BJ (cell line): ENCODE results near the gene MGAT3. TPM values are rescaled to one million over a fixed set of nuclear protein-coding genes. Genes with fewer than 3 reads are reported as not detected.

ENCODE experiments used
- CTCF ChIA-PET: fragments of 350-600 bp; formaldehyde crosslinking; extraction: SDS; loops from one replicate; lab custom pipeline; 2021; ENCODE audit warnings: antibody characterized with exemption, inconsistent platforms; lab: Yijun Ruan, JAX
- POLR2A ChIA-PET: fragments of 300-600 bp; sonication (Branson Sonifier 250); formaldehyde crosslinking; extraction: SDS; loops from one replicate; lab custom pipeline; 2021; ENCODE audit warnings: antibody characterized with exemption; lab: Charles Lee
- DNase-seq: peaks from one replicate; pipeline ENCODE4 v3.0.0-alpha.2; 2011; ENCODE audit warnings: low read depth
- H3K27me3 ChIP-seq: 2 replicates; pipeline ENCODE4 v1.6.0; 2011; ENCODE audit warnings: low read length; ENCODE audit not compliant: control insufficient read depth, insufficient read depth
- H3K36me3 ChIP-seq: 2 replicates; pipeline ENCODE4 v1.5.1; 2011; ENCODE audit warnings: low read length; ENCODE audit not compliant: control insufficient read depth, insufficient read depth
- H3K4me3 ChIP-seq: 2 replicates; pipeline ENCODE4 v1.5.1; 2011; ENCODE audit warnings: low read depth, mild to moderate bottlenecking, control low read depth, low read length
- polyA plus RNA-seq: library from polyadenylated mRNA; depleted of rRNA; stranded (reverse); fragments of >200 nt; gene quantifications from 2 replicates; pipeline ENCODE4 v1.2.3, GENCODE V29; 2011
- TF ChIP-seq, protein P1 (sequence below): IDR thresholded peaks from 2 replicates; pipeline ENCODE4 v1.5.1; 2011; ENCODE audit warnings: low read depth, mild to moderate bottlenecking, control low read depth, inconsistent platforms, low read length, moderate library complexity; ENCODE audit not compliant: insufficient read depth

The MGAT3 gene
- polyA plus RNA-seq, 1 experiment, result 0.53 TPM

DNA sequence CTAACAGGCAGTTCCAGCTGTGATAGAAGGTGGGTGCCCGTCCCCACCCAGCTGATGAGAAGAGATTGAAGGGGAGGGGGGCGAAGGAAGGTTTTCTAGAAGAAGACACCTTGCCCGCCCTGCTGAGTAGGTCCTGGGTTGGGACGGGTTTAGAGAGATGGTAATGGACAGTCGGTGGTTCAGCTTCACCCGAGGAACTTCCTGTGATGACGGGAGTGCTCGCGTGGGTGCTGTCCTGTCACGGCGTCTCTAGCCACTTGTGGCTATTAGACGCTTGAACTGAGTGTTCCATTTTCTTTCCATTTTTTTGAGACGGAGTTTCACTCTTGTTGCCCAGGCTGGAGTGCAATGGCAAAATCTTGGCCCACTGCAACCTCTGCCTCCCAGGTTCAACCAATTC, 27.6 kb upstream of the MGAT3 start:
- DNase-seq, result no peak
- H3K4me3 ChIP-seq, result no peak overlapping the region
- TF ChIP-seq, protein P1, sequence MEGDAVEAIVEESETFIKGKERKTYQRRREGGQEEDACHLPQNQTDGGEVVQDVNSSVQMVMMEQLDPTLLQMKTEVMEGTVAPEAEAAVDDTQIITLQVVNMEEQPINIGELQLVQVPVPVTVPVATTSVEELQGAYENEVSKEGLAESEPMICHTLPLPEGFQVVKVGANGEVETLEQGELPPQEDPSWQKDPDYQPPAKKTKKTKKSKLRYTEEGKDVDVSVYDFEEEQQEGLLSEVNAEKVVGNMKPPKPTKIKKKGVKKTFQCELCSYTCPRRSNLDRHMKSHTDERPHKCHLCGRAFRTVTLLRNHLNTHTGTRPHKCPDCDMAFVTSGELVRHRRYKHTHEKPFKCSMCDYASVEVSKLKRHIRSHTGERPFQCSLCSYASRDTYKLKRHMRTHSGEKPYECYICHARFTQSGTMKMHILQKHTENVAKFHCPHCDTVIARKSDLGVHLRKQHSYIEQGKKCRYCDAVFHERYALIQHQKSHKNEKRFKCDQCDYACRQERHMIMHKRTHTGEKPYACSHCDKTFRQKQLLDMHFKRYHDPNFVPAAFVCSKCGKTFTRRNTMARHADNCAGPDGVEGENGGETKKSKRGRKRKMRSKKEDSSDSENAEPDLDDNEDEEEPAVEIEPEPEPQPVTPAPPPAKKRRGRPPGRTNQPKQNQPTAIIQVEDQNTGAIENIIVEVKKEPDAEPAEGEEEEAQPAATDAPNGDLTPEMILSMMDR, result no peak
- ChIA-PET CTCF (interaction anchor here (0.7 to 1.4 kb wide), 2 partner anchors 8 to 86 kb away, joined by 3 to 4 read pairs; no protein-coding TSS in a partner anchor), POLR2A (no interaction called here)
- H3K27me3 ChIP-seq, result no peaks in the 10 kb centered on the region
- peaks cover 34% of the 10 kb centered on the region for H3K36me3 ChIP-seq

DNA sequence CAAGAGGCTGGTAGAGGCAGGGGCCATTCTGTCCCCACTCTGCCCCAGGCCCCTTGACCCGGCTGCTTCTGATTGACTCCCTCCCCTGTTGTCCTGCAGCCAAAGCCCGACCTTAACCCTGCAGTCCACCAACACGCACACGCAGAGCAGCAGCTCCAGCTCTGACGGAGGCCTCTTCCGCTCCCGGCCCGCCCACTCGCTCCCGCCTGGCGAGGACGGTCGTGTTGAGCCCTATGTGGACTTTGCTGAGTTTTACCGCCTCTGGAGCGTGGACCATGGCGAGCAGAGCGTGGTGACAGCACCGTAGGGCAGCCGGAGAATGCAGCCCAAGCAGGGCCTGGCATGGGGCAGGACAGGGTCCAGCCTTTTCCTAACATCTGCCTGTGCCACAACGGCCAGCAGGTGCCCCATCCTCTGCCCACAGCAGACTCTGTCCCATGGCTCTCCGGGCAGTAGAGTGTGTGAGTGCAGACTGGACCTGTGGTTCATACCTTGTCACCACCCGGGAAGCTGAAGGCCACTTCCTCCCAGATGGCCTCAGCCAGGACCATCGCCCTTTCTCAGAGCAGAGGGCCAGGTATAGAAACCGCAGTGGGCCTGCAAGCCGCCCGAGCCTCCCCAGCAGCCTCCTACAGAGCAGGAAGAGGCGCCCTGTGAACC, 26.8 kb upstream of the MGAT3 start:
- Histone ChIP-seq H3K27me3 (no peaks in the 10 kb centered on the region), H3K4me3 (no peak overlapping the region), H3K36me3 (peaks cover 34% of the 10 kb centered on the region)
- TF ChIP-seq, protein P1, result no peak
- ChIA-PET POLR2A (no interaction called here), CTCF (no interaction called here)
- DNase-seq, result no peak

DNA sequence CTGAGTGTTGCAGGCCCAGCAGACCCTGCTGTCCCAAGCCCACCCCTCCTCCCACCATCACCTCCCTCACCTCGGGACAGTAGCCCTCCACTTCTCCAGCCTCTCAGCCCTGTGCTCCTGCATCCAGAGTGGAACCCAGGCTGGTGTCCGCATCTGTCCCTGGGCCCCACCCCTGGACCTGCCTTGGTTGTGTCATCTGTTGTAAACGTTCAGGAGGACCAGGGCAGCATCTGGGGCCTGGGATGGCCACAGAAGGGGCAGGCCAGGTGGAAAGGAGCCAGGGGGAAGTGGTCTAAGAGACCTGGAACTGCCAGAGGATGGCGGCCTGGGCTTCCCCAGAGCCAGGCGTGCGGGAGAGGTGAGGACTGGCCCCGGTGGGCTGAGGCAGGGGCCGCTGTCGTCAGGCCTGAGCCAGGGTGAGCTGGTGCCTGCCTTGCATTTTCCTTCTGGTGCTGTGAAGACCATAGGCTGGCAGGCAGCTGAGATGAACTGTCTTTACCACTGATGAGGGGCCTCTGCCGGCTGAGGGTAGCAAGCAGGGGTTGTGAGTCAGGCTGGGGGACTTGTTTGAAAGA, 26.1 kb upstream of the MGAT3 start:
- TF ChIP-seq, protein P1, result no peak
- Histone ChIP-seq H3K27me3 (no peaks in the 10 kb centered on the region), H3K36me3 (peaks cover 34% of the 10 kb centered on the region), H3K4me3 (no peak overlapping the region)
- ChIA-PET POLR2A (no interaction called here), CTCF (no interaction called here)
- DNase-seq, result no peak

DNA sequence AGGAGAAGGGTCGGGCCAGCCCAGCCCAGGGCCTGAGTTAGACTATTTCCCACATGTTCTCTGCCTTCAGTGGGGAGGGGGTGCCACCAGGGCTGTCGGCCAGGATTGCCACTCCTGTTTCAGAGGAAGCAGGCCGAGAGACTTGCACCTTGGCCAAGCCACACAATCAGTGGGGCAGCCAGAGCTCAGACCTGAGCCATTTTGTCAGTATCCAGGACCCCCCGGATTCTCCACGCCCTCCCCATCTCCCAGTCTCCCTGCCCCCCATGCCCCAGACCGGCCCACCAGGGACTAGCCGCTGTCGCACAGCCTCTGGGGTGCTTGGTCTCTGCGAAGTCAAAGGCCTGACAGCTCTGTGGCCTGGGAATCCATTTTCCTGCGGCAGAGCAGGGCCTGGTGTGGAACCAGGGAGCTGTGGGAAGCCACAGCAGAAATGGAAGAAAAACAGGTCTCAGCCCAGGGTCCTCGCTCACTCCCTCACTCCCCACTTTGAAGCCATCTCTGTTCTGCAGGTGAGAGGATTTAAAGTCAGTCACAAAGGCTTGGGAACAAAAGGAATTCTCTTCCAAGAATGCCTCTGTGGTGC, 25.5 kb upstream of the MGAT3 start:
- Histone ChIP-seq H3K27me3 (no peaks in the 10 kb centered on the region), H3K36me3 (peaks cover 34% of the 10 kb centered on the region), H3K4me3 (no peak overlapping the region)
- TF ChIP-seq, protein P1, result no peak
- ChIA-PET CTCF (no interaction called here), POLR2A (no interaction called here)
- no peak for DNase-seq

DNA sequence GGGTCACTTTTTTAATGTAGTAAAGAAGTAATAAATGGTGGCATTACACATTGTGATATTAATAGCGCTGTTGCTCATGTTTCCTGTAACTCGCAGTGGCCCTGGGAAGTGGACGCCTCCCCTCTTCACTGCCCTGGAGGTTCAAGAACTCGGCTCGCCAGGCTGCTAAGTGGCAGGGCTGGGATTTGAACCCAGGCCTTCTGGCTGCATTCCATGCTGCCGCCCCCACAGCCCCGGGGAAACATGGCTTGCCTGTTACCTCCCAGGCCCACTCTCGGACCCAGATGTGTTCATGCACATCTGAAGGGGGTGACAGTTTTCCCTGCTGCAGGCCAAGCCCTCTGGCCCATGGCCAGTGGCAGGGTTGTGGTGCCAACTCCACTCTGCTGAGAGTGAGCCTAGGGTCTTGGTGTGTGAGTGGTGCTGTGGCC, 25.0 kb upstream of the MGAT3 start:
- POLR2A ChIA-PET, result no interaction called here
- TF ChIP-seq, protein P1, result no peak
- Histone ChIP-seq H3K27me3 (no peaks in the 10 kb centered on the region), H3K4me3 (no peak overlapping the region), H3K36me3 (peaks cover 29% of the 10 kb centered on the region)
- CTCF ChIA-PET, result no interaction called here
- DNase-seq, result no peak
